Neuronal stem cell (in vitro differentiated cells): ENCODE measurements around the gene LZTFL1.

Source experiments
- DNase-seq: peaks from one replicate; pipeline ENCODE4 v3.0.0-alpha.2; 2013; ENCODE audit warnings: low spot score
- H2AFZ ChIP-seq: one replicate; pipeline ENCODE4 v1.6.1; 2013; ENCODE audit warnings: mild to moderate bottlenecking, low read length, inconsistent platforms
- H2AK5ac ChIP-seq: 2 replicates; pipeline ENCODE4 v1.6.1; 2013; ENCODE audit warnings: low read depth, mild to moderate bottlenecking, inconsistent platforms, low read length, moderate library complexity, mixed read lengths
- H2BK120ac ChIP-seq: 2 replicates; pipeline ENCODE4 v1.6.1; 2013; ENCODE audit warnings: low read depth, mild to moderate bottlenecking, inconsistent platforms, low read length, moderate library complexity, mixed read lengths
- H2BK12ac ChIP-seq: one replicate; pipeline ENCODE4 v1.6.1; 2013; ENCODE audit warnings: low read length, inconsistent platforms
- H2BK15ac ChIP-seq: 2 replicates; pipeline ENCODE4 v1.6.1; 2013; ENCODE audit warnings: mild to moderate bottlenecking, low read length, inconsistent platforms, mixed read lengths
- H2BK5ac ChIP-seq: one replicate; pipeline ENCODE4 v1.6.1; 2013; ENCODE audit warnings: inconsistent platforms, mild to moderate bottlenecking, low read length, moderate library complexity
- H3K14ac ChIP-seq: one replicate; pipeline ENCODE4 v1.6.1; 2013; ENCODE audit warnings: low read length, inconsistent platforms
- H3K18ac ChIP-seq: 2 replicates; pipeline ENCODE4 v1.6.1; 2013; ENCODE audit warnings: low read length, inconsistent platforms
- H3K23ac ChIP-seq: 2 replicates; pipeline ENCODE4 v1.6.1; 2013; ENCODE audit warnings: low read depth, mild to moderate bottlenecking, mixed read lengths, low read length, inconsistent platforms; ENCODE audit not compliant: poor library complexity
- H3K27ac ChIP-seq: replicated peaks from 3 replicates; pipeline ENCODE4 v1.5.1; 2013; ENCODE audit warnings: low read length, inconsistent platforms
- H3K27me3 ChIP-seq, 3 experiments: 2 replicates each; pipeline ENCODE4 v1.6.1; 2013; ENCODE audit warnings: low read length in 3 of 3, mild to moderate bottlenecking in 2 of 3, inconsistent platforms in 1 of 3, low read depth in 1 of 3, mixed read lengths in 1 of 3, moderate library complexity in 1 of 3; ENCODE audit not compliant: control insufficient read depth in 3 of 3, insufficient read depth in 3 of 3
- H3K36me3 ChIP-seq, 2 donors: replicated peaks in 1 of 2; 2 replicates each; pipeline ENCODE4 v1.6.1; 2013; ENCODE audit warnings: low read length in 2 of 2; ENCODE audit not compliant: control insufficient read depth in 2 of 2, insufficient read depth in 2 of 2
- H3K4ac ChIP-seq: 2 replicates; pipeline ENCODE4 v1.6.1; 2013; ENCODE audit warnings: inconsistent platforms, mild to moderate bottlenecking, low read length, moderate library complexity
- H3K4me1 ChIP-seq, 2 donors: 1 replicate in 1 of 2; 2 replicates in 1 of 2; pipeline ENCODE4 v1.6.1; 2013; ENCODE audit warnings: low read length in 2 of 2, low read depth in 1 of 2; ENCODE audit not compliant: control insufficient read depth in 2 of 2, insufficient read depth in 1 of 2
- H3K4me2 ChIP-seq: one replicate; pipeline ENCODE4 v1.6.1; 2013; ENCODE audit warnings: mild to moderate bottlenecking, low read length, inconsistent platforms; ENCODE audit not compliant: insufficient read depth, poor library complexity, severe bottlenecking
- H3K4me3 ChIP-seq, 2 donors: 2 replicates each; pipeline ENCODE4 v1.5.1; 2013; ENCODE audit warnings: low read length in 2 of 2, mild to moderate bottlenecking in 2 of 2, inconsistent platforms in 1 of 2, moderate library complexity in 1 of 2
- H3K79me1 ChIP-seq: one replicate; pipeline ENCODE4 v1.6.1; 2013; ENCODE audit warnings: low read depth, mild to moderate bottlenecking, inconsistent platforms, low read length, moderate library complexity
- H3K9ac ChIP-seq: one replicate; pipeline ENCODE4 v1.6.1; 2013; ENCODE audit warnings: mild to moderate bottlenecking, low read depth, low read length, inconsistent platforms; ENCODE audit not compliant: poor library complexity
- H3K9me3 ChIP-seq, 2 donors: replicated peaks in 1 of 2; 2 replicates each; pipeline versions ENCODE3 to v1.6.1; 2013; ENCODE audit warnings: low read length in 2 of 2, mild to moderate bottlenecking in 2 of 2, inconsistent platforms in 1 of 2, low read depth in 1 of 2, mixed read lengths in 1 of 2, moderate library complexity in 1 of 2; ENCODE audit not compliant: control insufficient read depth in 2 of 2, insufficient read depth in 1 of 2
- H4K8ac ChIP-seq: one replicate; pipeline ENCODE4 v1.6.1; 2013; ENCODE audit warnings: low read depth, mild to moderate bottlenecking, inconsistent platforms, low read length, moderate library complexity
- H4K91ac ChIP-seq: one replicate; pipeline ENCODE4 v1.6.1; 2013; ENCODE audit warnings: low read length, low read depth, mild to moderate bottlenecking, inconsistent platforms; ENCODE audit not compliant: poor library complexity
- WGBS, 2 donors: extraction: QIAGEN DNeasy Blood & Tissue Kit; methylation state at CpG; one replicate each; pipeline ENCODE4 v1.1.7; 2013; ENCODE audit warnings: missing lambda C conversion rate in 2 of 2, mixed read lengths in 1 of 2; ENCODE audit not compliant: insufficient read length in 2 of 2, insufficient replicate concordance in 1 of 2; ENCODE audit errors: extremely low coverage in 2 of 2; 5-methylcytosine and 5-hydroxymethylcytosine counted together

LZTFL1 gene

DNA sequence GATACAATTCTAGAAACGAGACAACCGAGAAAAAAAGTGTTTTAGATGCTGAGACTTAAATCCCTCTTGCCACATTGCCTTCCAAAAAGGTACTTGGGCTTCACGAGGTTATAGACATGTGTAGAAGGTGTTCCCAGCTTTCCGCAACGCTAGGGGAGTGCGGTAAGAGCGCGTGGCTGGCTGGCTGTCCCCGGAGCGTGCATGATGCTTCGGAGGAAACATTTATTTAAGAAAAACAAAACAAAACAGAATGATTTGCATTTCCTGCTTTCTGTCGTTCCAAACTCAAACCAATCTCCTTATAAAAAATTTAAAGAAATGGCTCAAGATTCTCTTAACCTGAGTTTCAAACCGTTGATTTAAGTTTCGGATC lies 46.4 kb downstream of the LZTFL1 start:
- WGBS, 2 donors = no CpG with 5 or more reads among the region's 14 CpGs
- no peak overlapping the region for H3K4me2 ChIP-seq
- no peak overlapping the region for H3K4ac ChIP-seq
- no peak overlapping the region for H3K14ac ChIP-seq
- no peak overlapping the region for H4K91ac ChIP-seq
- no peaks in the 10 kb centered on the region for H3K79me1 ChIP-seq
- no peak overlapping the region for H2AFZ ChIP-seq
- H2BK120ac ChIP-seq = no peak overlapping the region
- H3K9me3 ChIP-seq = no peaks in the 10 kb centered on the region
- no peak overlapping the region for H3K23ac ChIP-seq
- H2AK5ac ChIP-seq = no peak overlapping the region
- DNase-seq = no peak
- H3K9ac ChIP-seq = no peak overlapping the region
- H3K36me3 ChIP-seq = no peaks in the 10 kb centered on the region
- no peak overlapping the region for H3K18ac ChIP-seq
- H3K27me3 ChIP-seq = peaks cover 11 to 91% (median 32%) of the 10 kb centered on the region in 3 experiments
- no peak overlapping the region for H2BK15ac ChIP-seq
- no peak overlapping the region for H2BK12ac ChIP-seq
- H3K27ac ChIP-seq = no peak overlapping the region
- no peak overlapping the region for H3K4me3 ChIP-seq
- H2BK5ac ChIP-seq = no peak overlapping the region
- H3K4me1 ChIP-seq = peaks cover 0 to 5% of the 10 kb centered on the region in 2 donors
- H4K8ac ChIP-seq = no peak overlapping the region

DNA sequence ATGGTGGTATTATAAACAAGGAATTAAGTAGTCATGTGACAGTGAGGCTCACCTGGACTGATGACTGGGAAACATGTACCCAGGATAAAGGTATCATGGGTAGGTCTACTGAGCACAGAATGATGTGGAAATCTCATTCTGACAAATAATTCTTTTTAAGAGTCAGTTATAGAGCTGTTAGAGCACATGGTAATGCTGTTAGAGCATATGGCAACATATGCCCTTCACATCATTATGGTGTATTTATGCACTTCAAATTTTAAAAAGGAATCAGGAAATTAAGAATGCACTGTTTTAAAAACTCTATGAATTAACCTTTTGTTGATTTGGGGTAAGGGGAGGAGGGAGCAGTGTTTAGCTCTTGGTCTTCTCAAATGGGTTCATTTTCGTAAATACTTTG lies 47.3 kb downstream of the LZTFL1 start:
- Histone ChIP-seq H2BK5ac (no peak overlapping the region), H3K36me3 (no peaks in the 10 kb centered on the region), H2BK12ac (no peak overlapping the region), H2AFZ (no peak overlapping the region), H3K4me3 (no peak overlapping the region), H3K27ac (no peak overlapping the region), H3K9ac (no peak overlapping the region), H2BK15ac (no peak overlapping the region), H3K27me3 (peaks cover 11 to 91% (median 32%) of the 10 kb centered on the region in 3 experiments), H3K4me1 (peaks cover 0 to 5% of the 10 kb centered on the region in 2 donors), H3K9me3 (no peaks in the 10 kb centered on the region), H3K4ac (no peak overlapping the region), H3K4me2 (no peak overlapping the region), H3K79me1 (no peaks in the 10 kb centered on the region), H4K91ac (no peak overlapping the region), H3K18ac (no peak overlapping the region), H3K23ac (no peak overlapping the region), H3K14ac (no peak overlapping the region), H4K8ac (no peak overlapping the region), H2BK120ac (no peak overlapping the region), H2AK5ac (no peak overlapping the region)
- no peak for DNase-seq
- no CpG with 5 or more reads among the region's 1 CpG for WGBS, 2 donors

DNA sequence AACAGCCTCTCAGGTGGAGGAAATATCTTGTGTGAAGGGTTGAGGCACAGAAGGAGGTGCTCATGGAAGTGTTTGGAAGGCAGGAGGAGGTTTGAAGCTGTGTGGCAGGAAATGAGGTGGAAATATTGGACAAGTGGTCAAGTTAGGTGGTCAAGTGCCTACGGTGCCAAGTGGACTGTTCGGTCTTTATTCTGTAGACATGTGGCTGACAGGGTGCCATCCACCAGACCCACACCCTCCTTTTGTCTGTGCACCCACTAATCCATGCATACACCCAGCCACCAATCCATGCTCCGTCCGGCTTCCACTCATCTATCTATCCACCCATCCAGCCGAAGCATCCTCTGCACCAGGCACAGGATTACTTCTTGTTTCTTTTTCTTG lies 47.8 kb downstream of the LZTFL1 start:
- Histone ChIP-seq H3K36me3 (no peaks in the 10 kb centered on the region), H2BK5ac (no peak overlapping the region), H3K4me1 (peaks cover 0 to 5% of the 10 kb centered on the region in 2 donors), H3K4ac (no peak overlapping the region), H2BK12ac (no peak overlapping the region), H2AK5ac (no peak overlapping the region), H3K4me2 (no peak overlapping the region), H3K27ac (no peak overlapping the region), H2BK120ac (no peak overlapping the region), H3K4me3 (no peak overlapping the region), H3K9ac (no peak overlapping the region), H3K27me3 (peaks cover 11 to 88% (median 32%) of the 10 kb centered on the region in 3 experiments), H4K91ac (no peak overlapping the region), H3K79me1 (no peaks in the 10 kb centered on the region), H3K14ac (no peak overlapping the region), H2BK15ac (no peak overlapping the region), H4K8ac (no peak overlapping the region), H3K9me3 (peaks cover 0 to 3% of the 10 kb centered on the region in 2 donors), H3K23ac (no peak overlapping the region), H3K18ac (no peak overlapping the region), H2AFZ (no peak overlapping the region)
- no CpG with 5 or more reads among the region's 5 CpGs for WGBS, 2 donors
- no peak for DNase-seq

DNA sequence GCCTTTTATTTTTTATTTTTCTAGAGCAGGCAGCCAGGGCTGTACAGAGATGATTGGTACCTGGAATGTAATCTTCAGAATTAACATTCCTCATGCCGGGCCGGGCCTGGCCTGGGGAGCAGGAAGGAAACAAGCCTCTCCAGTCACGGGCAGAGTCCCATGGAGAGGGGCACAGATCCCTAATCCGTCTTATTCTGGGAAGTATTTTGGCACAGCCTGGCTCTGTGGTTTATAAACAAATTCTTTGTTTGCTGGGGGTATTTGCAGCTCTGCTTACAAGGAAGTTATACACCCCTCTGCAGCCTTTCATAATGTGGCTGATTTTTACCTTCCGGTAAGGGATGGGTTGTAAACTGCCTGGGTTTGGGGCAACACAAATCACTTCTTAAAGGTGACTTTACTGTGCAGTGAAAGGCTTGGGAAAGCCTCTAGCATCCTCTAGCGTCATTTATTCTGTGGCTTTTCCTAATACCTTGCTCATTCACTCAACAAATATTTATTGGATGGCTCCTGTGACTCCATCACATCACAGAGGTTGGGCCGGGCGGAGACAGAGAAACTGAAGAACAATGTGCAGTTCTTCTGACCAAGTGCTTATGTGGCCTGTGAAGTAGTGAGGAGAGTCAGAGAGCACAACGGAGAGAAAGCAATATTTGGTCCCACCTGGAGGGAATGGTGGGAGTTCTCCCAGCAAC lies 48.3 kb downstream of the LZTFL1 start:
- H3K4ac ChIP-seq = no peak overlapping the region
- WGBS, 2 donors = no CpG with 5 or more reads among the region's 9 CpGs
- no peak overlapping the region for H2BK5ac ChIP-seq
- H3K27ac ChIP-seq = no peak overlapping the region
- H3K79me1 ChIP-seq = no peaks in the 10 kb centered on the region
- no peak overlapping the region for H3K4me3 ChIP-seq
- H3K9ac ChIP-seq = no peak overlapping the region
- no peak for DNase-seq
- no peak overlapping the region for H4K8ac ChIP-seq
- H2BK12ac ChIP-seq = no peak overlapping the region
- no peak overlapping the region for H3K4me2 ChIP-seq
- H2AK5ac ChIP-seq = no peak overlapping the region
- no peak overlapping the region for H3K23ac ChIP-seq
- no peak overlapping the region for H2AFZ ChIP-seq
- H3K27me3 ChIP-seq = peaks cover 11 to 84% (median 32%) of the 10 kb centered on the region in 3 experiments
- H3K18ac ChIP-seq = no peak overlapping the region
- no peak overlapping the region for H3K14ac ChIP-seq
- H2BK15ac ChIP-seq = no peak overlapping the region
- H4K91ac ChIP-seq = no peak overlapping the region
- no peaks in the 10 kb centered on the region for H3K36me3 ChIP-seq
- peaks cover 0 to 5% of the 10 kb centered on the region in 2 donors for H3K4me1 ChIP-seq
- no peak overlapping the region for H2BK120ac ChIP-seq
- peaks cover 0 to 4% of the 10 kb centered on the region in 2 donors for H3K9me3 ChIP-seq
